GM19238 (cell line): Measurements from ENCODE around the gene HERC5.
"Not testable (repeated sequence)": the region's sequence is repeated elsewhere in the genome, so short reads cannot be mapped to it uniquely, and the experiment has no call there.

Experiments used
- DNase-seq: peaks from one replicate; pipeline ENCODE4 v3.0.0; 2011; ENCODE audit warnings: low spot score; ENCODE audit not compliant: insufficient read length

Gene HERC5

GRCh38 chr4:88456670-88457306 is at the start of gene HERC5:
HERC5 (plus strand) TSS chr4:88457119; CDS start chr4:88457270, 151 bp downstream.
- peak; percentile 87 for DNase-seq

DNA sequence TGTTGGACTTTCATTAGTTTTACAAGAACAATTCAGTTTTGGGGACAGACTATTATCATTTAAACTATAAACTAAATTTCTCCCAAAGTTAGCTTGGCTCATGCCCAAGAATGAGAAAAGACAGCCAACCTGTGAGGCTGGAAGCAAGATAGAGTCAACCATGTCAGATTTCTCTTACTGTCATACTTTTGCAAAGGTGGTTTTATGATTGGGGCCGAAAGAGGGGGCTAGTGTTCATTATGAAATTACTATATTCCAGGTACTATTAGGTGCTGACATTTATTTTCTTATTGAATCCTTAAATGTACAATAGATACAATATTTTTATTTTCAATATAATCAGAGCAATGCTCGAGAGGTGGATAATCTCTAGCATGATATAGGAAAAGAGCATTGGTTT is 47.7 kb upstream of the HERC5 start:
- no peak for DNase-seq

DNA sequence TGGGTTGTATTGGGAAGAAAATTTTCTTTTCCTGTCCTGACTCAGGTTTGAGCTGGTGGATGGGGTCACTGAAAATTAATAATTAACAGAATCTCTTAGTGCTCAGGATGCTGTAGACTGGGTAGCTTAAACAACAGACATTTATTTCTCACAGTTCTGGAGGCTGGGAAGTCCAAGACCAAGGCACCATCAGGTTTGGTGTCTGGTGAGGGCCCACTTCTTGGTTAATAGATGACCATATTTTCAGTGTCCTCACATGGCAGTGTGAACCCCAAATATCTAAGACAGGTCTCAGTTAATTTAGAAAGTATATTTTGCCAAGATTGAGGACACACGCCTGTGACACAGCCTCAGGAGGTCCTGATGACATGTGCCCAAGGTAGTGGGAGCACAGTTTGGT is 47.1 kb upstream of the HERC5 start:
- no peak for DNase-seq

DNA sequence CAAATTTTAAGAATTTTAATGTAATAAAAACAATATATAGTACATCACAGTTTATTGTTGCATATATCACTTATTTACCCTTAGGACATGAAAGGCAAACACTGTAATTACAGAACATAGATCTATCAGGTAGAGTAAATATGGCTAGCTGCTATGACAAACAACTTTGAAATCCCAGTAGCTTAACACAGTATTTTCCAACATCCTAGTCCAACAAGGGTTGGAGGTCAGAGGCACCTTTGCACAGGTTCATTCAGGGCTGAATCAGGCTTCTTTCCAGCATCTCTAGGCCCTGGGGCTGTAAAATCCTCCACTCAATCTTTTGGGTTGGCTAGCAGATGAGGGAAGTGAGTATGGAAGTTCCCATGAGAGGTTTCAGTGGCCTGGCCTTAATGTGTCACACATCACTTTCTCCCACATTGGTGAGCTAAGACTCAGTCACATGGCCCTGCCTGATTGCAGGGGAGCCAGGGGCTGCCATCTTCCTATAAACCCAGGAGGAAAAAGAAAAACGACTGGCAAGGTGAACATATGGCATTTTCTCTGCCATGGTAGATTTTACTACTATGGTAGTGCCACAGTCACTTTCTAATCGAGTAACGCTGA is 45.3 kb upstream of the HERC5 start:
- no peak for DNase-seq

GRCh38 chr4:88413801-88414200 is 43.1 kb upstream of the HERC5 start:
- no peak for DNase-seq

DNA sequence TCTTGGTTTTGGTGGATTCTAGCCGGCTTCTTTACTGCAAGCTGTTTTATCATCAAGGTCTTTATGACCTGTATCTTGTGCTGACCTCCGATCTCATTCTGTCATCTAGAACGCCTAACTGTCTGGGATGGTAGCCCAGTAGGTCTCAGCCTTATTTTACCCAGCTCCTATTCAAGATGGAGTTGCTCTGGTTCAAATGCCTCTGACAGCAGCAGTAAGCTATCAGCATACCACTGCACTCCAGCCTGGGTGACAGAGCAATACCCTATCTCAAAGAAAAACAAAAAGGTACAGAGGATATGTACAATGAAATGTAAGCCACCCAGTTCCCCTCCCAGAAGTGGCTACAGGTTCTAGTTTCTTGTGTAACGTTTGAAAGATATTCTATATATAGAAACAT is 42.2 kb upstream of the HERC5 start:
- DNase-seq = no peak

GRCh38 chr4:88415982-88416381 is 40.9 kb upstream of the HERC5 start:
- no peak for DNase-seq

DNA sequence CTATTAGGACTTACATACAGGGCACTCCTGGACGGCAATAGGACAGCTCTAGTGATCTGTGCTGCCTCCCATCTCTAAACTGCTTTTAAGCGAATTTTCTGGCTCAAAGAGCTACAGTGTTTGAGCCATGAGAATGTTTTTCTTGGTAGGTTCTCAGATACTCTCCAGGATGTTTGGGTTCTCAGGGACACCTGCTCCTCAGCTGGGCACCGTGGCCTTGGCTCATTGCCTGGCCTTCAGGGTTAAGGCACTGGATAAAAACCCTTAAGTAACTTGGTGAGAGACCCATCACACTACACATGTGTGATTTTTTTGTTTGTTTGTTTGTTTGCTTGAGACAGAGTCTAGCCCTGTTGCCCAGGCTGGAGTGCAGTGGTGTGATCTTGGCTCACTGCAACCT is 38.5 kb upstream of the HERC5 start:
- DNase-seq = no peak

DNA sequence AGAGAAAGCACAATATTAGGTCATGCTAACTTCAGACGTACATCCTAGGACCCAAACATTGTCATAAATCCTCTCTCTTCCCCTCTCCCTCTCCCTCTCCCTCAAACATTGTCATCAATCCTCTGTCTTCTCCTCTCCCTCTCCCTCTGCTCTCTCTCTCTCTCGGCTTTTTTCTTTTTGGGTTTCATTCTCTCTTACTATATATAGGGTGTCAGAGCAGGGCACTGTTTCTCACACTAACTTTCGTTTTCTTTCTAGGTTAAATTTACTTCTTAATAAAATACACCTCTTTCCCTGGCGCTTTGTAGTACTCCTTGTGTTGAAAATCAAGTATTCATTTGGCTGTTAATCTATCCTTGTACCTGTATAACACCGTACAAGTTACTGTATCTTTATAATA is 37.0 kb upstream of the HERC5 start:
- DNase-seq = no peak

DNA sequence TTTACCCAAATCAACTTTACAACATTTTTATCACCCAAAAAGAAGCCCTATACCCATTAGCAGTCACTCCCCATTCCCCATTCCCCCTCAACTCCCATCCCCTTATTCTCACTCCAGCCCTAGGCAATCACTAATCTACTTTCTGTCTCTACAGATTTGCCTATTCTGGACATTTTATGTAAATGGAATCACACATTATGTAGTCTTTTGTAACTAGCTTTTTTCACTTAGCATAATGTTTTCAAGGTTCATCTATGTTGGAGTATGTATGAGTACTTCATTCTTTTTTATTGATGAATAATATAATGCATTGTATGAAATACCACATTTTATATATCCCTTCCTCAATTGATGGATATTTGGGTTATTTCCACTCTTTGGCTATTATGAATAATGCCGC is 36.1 kb upstream of the HERC5 start:
- no peak for DNase-seq

- no peak for DNase-seq
These were observed 34.5 kb upstream of the HERC5 start for GRCh38 chr4:88422403-88422802.

DNA sequence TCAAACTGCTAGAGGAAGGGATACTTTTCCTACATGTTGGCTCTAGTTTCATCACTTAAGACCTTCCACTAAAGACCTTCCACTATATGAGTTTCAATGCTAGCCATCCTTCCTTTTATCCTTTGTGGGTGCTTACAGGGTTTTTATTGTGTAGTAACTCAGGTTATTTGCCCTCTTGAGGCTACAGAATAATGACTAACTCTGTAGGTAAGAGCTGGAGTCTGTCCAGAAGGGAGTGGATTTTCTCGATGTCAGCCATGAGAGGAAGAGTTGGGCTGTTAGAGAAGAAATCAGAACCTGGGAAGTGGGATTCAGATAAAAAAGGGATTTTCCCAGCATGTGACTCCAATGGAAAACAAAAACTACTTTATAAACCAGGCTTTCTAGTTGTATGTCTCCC is 27.5 kb upstream of the HERC5 start:
- no peak for DNase-seq

DNA sequence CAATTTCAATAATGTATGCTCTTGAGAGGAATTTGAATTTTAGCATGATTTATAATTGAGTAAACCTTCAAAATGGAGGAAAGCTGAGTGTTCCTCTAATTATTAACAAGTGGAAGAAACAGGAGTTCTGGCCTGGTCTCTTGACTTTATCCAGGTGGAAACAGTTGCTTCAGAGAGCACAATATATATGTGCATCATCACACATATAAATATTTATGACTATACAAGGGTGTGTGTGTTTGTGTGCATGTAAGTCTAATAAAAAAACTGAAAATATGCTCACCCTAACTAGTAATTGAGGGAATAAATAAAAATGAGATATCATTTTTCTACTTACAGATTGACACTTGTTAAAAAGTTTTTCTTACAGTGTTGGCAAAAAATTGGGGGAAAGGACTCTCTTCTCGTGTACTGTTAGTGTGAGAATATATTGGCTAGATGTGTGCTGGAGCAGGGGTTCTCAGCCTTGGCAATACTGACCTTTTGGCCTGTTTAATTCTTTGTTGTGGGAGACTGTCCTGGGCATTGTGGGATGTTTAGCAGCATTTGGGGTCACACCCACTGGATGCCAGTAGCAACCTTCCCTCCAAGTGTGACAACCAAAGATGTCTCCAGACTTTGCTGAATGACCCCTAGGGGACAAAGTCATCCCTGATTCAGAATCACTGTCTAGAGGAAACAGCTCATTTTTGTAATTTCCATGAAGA is 20.8 kb upstream of the HERC5 start:
- DNase-seq = no peak

DNA sequence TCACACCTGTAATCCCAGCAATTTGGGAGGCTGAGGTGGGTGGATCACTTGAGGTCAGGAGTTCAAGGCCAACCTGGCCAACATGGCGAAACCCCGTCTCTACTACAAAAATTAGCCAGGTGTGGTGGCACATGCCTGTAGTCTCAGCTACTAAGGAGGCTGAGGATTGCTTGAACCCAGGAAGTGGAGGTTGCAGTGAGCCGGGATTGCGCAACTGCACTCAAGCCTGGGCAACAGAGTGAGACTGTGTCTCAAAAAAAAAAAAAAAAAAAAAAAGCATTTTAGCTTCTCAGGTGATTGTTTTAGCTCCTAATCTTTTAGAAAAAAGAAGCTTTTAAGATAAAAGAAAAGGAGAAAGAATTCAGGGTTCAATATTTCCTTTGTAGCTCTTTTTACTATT is 19.0 kb upstream of the HERC5 start:
- not testable (repeated sequence) for DNase-seq

GRCh38 chr4:88439161-88439760 is 17.7 kb upstream of the HERC5 start:
- DNase-seq = no peak

GRCh38 chr4:88440146-88440545 is 16.8 kb upstream of the HERC5 start:
- no peak for DNase-seq

GRCh38 chr4:88441696-88442095 is 15.2 kb upstream of the HERC5 start:
- no peak for DNase-seq

DNA sequence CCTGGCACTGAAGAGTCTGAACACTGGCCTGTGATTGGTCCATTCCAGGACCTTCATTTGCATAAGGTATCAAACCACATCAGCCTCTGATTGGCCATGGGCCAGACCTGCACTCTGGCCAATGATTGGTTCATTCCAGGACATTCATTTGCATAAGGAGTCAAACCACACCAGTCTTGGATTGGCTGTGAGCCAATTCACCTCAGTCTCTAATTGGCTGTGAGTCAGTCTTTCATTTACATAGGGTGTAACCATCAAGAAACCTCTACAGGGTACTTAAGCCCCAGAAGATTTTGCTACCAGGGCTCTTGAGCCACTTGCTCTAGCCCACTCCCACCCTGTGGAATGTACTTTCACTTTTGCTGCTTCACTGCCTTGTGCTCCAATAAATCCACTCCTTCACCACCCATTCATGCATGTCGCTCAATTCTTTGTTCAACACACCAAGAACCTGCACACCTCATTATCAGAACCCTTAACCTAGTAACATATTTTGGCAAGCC is 14.2 kb upstream of the HERC5 start:
- no peak for DNase-seq

DNA sequence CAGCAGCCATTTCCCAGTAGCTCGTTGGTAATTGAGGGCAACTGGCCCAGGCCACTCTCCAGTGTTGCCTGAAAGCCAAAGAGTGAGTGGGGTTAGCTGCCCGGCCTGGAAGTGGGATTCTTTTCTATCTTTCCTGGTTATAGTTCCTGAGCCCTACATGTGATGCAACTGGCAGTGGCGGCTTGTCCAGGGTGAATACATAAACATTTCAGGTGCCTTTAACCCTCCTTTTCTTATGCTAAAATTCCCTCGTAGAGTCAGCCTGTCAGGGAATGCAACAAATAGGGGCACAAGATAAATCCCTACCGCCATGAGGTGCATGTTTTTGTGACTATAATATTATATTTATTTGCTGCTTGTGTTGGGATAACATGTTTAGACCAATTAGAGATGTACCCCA is 13.4 kb upstream of the HERC5 start:
- no peak for DNase-seq

- DNase-seq = no peak
These were observed 11.7 kb upstream of the HERC5 start for GRCh38 chr4:88445252-88445651.

DNA sequence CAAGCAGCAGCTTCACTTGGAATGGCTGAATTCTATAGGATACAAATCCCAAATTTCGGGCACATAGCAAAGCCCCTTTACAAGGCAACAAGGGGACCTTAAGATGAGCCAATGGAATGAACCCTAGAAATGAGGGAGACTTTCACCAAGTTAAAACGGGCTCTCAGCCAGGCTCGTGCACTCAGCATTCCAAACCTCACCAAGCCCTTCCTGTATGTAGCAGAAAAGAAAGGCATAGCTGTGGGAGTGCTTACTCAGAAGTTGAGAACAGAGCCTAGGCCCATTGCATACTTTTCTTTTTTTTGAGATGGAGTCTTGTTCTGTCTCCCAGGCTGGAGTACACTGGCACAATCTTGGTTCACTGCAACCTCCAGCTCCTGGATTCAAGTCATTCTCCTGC is 10.8 kb upstream of the HERC5 start:
- no peak for DNase-seq

- DNase-seq = no peak
These were observed 9.4 kb upstream of the HERC5 start for GRCh38 chr4:88447371-88448095.
